GM12873 (cell line): ENCODE results near the gene AP5B1.
A peak's percentile ranks its signal among the peaks of the same experiment; 100 is the strongest.

ENCODE experiments used
- TF ChIP-seq, protein P1 (sequence below): IDR thresholded peaks from 2 replicates; pipeline ENCODE4 v1.5.1; 2012; ENCODE audit warnings: low read depth, mild to moderate bottlenecking, moderate library complexity, low read length, control low read depth; ENCODE audit not compliant: insufficient read depth; ENCODE audit errors: missing control alignments

The AP5B1 gene

DNA sequence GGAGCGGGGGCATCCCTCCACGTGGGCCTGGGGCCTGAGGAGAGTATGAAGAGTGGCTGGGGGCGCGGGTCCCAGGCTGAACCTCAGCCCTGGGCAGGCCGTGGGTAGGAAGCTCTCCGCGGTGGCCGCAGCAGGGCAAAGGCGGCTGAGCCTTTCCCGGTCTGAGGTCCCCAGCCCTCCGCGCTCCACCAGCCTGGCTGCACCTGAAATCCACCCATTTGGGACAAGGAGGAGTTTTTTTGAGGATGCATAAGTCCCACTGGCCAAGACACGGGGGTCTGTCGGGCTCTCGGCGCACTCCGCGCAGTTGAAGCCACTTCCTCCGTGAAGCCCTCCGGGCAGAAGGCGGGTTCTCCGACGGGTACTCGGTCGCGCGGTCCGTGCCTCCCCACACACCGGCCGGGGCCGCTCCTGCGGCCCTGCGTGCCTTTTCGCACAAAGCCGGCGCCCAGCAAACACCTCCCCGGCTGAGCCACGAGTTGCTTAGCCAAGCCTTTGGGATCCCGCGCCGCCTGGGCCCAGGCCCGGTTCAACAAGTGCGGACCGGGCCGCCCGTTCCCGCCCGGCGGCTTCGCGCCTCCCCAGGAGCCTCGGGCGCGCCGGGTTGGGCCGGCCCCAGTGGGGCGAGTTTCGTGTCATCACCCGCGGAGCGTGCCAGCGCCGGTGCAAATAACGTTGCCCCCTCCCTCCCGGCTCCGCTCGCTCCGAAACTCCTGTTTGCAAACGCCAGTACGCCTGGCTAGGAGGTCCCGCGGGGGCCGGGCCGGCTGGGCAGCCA, 5.4 kb upstream of the AP5B1 start:
- TF ChIP-seq, protein P1, sequence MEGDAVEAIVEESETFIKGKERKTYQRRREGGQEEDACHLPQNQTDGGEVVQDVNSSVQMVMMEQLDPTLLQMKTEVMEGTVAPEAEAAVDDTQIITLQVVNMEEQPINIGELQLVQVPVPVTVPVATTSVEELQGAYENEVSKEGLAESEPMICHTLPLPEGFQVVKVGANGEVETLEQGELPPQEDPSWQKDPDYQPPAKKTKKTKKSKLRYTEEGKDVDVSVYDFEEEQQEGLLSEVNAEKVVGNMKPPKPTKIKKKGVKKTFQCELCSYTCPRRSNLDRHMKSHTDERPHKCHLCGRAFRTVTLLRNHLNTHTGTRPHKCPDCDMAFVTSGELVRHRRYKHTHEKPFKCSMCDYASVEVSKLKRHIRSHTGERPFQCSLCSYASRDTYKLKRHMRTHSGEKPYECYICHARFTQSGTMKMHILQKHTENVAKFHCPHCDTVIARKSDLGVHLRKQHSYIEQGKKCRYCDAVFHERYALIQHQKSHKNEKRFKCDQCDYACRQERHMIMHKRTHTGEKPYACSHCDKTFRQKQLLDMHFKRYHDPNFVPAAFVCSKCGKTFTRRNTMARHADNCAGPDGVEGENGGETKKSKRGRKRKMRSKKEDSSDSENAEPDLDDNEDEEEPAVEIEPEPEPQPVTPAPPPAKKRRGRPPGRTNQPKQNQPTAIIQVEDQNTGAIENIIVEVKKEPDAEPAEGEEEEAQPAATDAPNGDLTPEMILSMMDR, result no peak

DNA sequence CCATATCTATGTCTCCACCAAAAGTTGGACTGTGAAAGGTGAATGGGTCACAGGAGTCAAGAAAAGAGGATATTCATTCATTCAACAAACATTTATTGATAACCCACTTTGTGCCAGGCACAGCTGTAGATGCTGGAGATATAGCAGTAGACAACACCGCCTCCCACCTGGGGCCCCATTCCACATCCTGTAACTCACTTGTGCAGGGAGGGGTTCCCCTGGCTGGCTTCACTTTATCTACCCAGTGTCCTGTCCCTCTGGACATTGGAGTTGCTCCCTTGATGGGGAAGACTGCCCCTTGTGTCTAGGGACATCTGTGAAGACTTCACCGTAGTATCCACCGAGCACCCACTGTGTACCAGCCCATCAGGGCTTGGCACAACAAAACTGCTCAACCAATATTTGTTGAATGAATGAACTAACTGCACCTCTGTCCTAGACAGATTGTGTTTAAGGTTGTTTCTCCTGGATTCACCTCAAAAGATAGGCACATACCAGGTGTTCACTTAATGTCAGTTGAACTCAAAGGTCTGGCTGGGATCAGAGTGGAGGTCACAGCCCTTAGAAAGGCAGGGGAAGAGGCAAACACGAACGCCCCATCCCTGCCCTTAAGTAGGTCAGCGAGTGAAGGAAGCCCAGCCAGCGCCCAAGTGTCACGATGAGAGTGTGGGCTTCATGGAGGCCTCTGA, 4.7 kb upstream of the AP5B1 start:
- TF ChIP-seq, protein P1, result no peak

DNA sequence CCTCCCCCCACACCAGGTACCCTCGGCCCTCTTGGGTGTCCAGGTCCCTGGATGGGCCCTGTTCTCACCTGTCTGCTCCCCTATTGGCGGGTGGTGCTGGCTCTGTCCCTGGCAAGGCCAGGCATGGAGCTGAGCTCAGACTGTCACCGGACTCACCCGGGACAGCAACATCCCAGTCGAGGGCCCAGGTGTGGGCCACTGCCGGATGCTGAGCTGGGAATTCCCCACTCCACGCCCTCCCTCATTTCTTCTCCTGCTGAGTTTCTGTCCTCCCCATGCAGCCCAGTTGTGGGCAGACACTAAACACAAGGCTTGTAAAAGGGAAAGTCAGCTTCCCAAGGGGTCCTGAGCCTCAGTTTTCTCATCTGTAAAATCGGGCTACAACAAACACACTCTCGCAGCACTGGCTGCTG, 2.0 kb upstream of the AP5B1 start:
- TF ChIP-seq, protein P1, result no peak

DNA sequence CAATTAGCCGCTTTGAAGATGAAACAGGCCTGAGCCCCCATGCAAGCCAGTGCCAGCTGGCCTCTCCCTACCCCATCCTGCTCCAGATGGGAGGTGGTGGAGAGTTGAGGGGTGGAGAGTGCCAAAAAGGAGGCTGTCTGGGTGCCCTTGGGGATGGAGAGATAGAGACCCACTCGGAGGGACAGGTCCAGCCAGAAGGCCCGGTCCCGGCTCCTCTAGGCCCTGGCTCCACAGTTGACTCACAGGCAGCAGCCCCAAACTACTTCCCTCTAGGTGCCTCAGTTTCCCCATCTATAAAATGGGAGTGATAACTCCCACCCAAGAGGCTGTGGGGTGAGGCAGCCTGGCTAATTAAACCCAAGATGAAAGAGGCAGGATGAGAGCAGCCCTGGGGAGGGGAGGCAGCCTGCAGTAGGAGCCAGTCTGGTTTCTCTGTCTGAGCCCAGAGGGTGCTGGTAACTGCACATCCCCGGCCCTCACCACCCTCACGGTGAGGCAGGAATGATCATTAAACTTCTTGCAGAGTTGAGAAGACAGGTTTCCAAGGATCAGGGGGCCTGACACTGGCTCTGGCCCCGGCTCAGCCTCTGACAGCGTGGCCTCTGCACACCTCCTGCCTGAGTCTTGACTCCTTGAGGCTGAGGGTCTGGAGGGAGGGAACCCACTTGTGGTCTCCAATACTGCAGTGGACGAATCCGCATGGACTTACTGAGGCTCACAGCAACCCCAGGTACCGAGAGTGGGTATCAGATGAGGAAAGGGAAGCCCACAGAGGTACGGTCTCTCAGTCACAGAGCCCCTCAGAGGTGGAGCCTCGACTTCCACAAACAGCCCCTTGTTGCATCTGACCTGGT, 1.4 kb upstream of the AP5B1 start:
- TF ChIP-seq, protein P1, result no peak

DNA sequence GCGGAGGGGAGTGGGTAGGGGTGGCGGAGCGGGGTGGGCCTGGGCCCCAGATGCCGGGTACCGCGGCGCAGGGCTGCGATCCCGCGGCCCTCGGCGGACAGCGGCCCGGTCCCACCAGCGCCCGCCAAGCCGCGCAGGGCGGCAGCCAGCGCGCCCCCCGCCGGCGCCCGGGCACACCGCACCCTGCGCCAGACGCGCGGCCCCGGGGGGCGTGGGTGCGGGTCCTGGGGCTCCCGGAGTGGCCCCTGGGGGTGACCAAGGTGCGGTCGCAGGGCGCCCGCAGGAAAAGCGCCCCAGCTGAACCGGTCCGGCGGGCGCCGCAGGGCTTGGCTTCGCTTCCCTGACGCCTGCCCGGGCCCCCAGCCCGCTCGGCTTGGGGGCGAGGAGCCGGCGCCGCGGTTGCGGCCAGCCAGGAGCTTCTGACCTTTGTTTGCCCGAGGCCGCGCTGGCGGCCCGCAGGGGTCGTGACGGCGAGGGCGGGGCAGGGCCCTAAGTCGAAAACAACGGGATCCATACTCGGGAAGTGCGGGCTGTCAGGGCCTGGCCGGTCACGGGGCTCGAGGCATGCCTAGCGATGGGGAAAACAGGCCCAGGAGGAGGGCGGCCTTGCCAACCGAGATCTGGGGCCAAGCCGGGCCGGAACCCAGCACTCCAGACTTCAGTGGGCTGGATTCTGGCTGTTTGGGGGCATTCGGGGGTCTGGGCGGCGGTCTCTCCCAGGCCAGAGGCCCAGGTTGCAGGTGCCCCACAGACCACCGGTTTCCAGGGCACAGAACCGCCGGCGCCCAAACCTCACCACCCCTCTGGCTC, 581 bp upstream of the AP5B1 start:
- TF ChIP-seq, protein P1, result peak; percentile 34

DNA sequence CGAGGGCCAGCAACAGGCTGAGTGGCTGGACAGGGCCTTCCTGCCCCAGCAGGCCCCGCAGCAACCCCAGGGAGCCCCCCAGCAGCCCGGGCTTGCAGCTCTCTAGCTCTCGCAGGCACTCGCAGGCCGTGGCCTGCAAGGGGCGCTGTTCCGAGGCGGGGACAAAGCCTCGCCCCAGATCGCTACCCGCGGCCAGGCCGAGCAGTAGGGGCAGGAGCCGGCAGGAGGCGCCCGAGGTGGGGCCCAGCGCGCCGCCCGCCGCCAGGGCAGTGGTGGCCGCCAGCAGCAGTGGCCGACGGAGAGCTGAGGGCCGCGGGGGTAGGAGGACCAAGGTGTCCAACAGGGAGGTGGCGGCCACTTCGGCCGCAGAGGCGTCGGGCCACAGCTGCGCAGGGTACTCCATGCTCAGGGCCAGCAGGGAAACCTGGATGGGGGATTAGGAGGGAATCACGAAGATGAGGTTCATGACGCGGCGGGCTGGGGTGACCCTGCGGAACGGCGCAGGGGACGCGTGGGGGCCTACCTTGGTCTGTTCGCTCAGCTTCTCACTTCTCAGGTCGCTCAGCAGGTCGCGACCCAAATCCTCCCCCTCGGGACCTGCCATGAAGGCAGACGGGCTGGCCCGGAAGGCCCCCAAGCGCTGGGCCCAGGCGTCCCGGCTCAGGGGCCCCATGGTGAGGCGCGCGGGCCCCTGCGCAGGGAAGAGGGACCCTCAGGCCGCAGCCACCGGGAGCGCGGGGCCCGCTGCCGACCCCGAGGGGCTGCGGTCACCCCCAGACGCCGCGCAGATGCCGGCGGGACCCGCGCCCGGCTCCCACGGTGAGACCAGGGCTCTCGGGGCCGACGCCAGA, 632 bp downstream of the AP5B1 start:
- TF ChIP-seq, protein P1, result peak; percentile 95
